Esophagus mucosa (tissue), 1 donor: ENCODE results near the gene SLC22A4. TPM values are rescaled to one million over a fixed set of nuclear protein-coding genes. Genes with fewer than 3 reads are reported as not detected.
A peak's percentile ranks its signal among the peaks of the same experiment; 100 is the strongest.

Experiments
- ATAC-seq: fragments of 200-7000 bp; cut with Tn5 transposase; one replicate; pipeline ENCODE4 v1.9.1; 2020
- total RNA-seq: library from RNA; stranded (reverse); gene quantifications from one replicate; pipeline ENCODE4 v1.2.4, GENCODE V29; 2023
- donor health status: DM: yes; HTN: yes; CAD: no.

The SLC22A4 gene
- total RNA-seq, 1 donor from 2014 or later: 0.28 TPM

DNA sequence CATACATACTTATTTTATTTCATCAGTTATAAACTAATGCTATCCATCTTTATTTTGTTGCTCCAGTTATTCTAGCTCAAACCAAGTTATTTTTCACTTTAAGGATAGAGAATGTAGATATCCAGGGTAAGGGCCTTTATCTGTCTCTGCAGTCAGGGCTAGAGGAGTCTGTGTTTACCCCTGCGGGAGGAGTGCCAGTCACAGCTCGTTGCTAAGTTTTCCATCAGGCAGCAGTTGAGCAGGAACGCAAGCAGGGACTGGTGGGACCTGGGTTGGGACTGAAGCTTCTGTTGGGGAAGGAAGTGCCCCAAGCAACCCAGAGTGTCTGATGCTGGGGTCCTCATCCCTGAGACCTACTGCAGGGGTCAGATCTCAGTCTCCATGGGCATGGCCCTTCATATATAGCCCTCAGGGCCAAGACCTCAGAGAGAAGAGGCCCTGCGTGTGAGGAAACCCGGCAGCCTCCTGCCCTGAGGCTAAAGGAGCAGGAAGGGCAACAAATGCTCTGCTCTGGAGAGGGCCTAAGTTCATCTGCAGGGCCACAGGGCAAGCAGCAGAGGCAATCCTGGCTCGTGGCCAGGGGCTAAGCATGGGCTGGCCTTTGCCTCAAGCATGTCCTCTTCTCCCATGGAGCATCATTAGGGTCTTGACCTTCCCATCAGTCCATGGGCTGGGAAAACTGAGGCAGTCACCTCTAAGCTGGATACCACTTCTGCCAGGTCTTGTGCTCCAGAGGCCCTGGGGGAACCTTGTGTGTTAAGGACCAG is 6.6 kb downstream of the SLC22A4 start:
- ATAC-seq: no peak

- ATAC-seq: peak; percentile 24
Measured at GRCh38 chr5:132301344-132302271, 7.4 kb downstream of the SLC22A4 start.

GRCh38 chr5:132302413-132302812 is 8.2 kb downstream of the SLC22A4 start:
- ATAC-seq: no peak

DNA sequence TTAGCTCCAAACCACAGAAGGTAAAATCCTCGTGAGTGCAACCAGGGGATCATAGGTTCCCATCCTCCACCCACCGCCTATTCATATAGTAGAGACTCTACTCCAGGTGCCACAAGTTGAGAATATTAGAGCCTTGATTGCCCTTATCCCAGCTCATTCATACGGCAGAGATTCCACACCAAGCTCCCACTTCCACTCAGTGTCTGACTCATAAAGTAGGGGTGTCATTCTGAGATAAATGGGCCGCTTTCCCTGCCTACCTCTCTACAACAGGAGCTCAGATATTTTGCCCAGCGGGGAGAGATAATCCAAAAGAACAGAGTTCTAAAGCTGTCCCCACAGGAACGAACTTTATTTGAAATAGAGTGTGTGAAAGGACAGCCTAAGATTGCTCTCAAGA is 9.4 kb downstream of the SLC22A4 start:
- no peak for ATAC-seq

- ATAC-seq: no peak
Measured at GRCh38 chr5:132305420-132305819, 11.2 kb downstream of the SLC22A4 start.

DNA sequence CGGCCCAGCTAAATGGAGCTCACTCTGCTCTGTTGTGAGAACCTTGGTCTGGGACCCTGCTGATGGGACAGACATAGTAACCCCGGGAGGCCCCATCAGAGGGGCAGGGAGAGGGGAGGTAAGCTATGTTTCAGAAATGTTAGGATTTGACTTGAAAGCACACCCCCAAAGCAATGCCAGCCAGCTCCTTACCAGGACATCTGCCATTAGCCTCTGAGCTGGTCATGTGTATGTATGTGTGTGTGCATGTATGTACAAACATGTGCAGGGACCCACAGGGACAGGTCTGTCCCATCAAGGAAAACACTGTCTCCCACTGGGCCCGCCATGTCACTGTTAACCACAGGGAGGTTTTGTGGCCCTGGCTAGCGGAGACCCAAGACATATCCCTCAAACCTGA is 14.5 kb downstream of the SLC22A4 start:
- ATAC-seq: no peak

DNA sequence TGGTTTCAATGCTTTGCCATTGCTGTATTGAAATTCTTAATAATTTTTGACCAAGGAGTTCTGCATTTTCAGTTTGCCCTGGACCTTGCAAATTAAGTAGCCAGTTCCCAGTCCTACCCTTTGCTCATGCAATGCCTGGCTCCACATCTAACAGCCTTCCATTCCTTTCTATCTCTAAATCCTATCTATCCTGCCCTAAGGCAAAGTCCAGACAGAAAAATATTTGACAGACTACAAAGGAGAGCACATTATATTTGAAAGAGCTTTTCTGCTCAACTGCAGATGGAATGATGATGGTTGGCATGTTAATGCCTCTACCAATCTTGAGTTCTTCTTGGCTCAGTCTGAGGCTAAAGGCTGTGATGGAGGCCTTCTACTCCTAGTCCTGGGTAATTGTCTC is 15.5 kb downstream of the SLC22A4 start:
- ATAC-seq: no peak

DNA sequence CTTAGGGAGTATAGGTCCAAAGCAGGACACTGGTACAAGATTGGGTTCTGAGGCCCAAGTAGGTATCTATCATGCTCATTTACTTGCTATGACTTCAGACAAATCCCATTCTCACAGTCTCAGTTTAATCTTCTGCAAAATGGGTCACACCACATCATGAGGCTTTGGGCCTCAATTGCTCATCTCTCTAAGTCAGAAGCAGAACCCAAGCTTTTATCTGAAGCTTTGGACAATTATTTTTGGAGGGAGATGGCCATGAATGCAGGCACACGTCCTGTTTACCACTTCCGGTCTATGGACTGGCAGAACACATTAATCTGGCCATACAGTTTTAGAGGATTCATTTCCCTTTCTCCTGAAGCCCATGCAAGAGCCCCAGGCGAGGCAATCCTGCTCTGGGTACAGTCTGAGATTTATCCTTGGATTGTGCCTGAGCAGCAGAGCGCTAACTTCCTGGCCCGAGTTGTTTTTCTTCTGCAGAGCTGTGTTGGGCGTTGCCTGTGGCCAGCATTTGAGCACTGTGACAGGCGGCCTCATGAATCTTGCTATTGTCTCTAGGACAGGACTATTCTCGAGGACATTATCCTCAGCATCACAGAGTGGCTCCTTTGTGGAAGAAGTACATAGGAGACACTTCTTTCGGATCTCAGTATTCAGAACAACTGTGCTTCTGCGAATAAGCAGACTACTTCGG is 16.1 kb downstream of the SLC22A4 start:
- ATAC-seq: no peak

DNA sequence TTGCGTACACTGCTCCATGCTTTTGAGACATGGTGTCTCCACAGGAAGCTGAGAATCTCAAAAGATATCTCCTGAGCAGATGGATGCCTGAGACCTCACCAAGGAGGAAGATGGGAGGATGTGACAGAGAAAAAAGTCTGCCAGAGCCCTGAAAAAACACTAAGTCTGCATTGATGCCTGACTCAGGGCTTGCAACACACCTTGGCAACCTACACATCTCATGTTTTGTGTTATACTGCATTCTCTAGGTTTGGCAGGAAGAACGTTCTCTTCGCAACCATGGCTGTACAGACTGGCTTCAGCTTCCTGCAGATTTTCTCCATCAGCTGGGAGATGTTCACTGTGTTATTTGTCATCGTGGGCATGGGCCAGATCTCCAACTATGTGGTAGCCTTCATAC is 19.2 kb downstream of the SLC22A4 start:
- peak; percentile 49 for ATAC-seq

GRCh38 chr5:132313961-132314432 is 19.8 kb downstream of the SLC22A4 start:
- no peak for ATAC-seq

GRCh38 chr5:132315529-132316067 is 21.4 kb downstream of the SLC22A4 start:
- no peak for ATAC-seq

DNA sequence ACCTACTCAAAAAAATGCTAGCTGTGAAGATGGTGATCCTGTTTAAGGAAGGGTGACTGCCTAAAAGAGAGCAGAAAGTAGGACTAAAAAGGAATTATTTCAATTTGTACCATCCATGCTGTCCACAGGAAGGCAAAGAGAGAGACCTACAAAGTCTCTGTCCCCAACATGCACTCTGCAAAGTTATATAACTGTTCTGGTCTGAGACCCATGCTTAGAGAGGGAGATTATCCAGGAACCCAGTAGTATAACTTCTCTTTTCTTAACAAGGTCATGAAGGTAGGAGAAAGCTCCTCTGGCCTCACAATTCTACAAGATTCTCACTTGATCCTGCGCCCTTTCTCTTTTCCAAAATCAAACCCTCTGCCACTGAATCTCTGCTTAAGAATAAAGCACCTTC is 25.8 kb downstream of the SLC22A4 start:
- ATAC-seq: no peak

DNA sequence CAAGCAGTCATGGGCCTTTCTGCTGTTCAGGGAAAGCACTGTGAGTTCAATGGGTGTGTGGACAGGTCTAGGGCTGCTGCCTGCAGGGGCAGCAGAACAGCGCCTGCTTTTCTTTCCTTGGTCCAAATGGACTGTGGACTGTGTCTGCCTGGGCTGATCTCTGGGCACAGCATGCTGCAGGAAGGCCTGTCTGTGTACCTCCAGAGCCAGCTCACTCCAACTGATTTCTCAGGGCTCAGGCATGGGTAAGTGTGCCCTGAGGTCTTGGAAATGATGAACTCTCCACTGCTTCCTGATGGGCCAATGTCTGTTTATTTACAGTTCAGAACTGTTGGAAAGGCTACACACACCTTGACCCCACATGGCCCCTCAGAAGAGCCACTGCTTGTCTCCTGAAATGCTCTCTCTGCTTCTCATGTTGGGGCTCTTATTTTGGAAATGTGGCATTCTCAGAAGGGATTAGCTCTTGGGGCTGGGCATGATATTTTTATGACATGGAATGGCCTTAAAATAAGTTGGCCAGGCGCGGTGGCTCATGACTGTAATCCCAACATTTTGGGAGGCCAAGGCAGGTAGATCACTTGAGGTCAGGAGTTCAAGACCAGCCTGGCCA is 27.0 kb downstream of the SLC22A4 start:
- ATAC-seq: no peak

GRCh38 chr5:132322266-132322665 is 28.1 kb downstream of the SLC22A4 start:
- ATAC-seq: no peak

GRCh38 chr5:132323202-132323601 is 29.0 kb downstream of the SLC22A4 start:
- no peak for ATAC-seq

DNA sequence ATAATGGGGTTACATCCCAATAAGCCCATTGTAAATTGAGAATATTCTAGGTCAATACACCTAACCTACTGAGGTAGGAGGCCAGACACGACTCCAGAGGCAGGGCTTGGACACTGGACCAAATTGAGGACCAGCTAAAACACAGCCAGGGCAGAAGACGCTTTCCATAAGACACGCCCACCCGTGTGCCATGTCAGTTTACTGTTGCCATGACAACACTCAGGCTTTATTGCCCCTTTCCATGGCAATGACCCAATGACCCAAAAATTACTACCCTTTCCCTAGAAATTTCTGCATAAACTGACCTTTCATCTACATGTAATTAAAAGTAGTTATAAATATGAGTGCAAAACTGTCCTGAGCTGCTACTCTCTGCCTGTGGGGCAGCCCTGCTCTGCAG is 31.5 kb downstream of the SLC22A4 start:
- ATAC-seq: no peak

DNA sequence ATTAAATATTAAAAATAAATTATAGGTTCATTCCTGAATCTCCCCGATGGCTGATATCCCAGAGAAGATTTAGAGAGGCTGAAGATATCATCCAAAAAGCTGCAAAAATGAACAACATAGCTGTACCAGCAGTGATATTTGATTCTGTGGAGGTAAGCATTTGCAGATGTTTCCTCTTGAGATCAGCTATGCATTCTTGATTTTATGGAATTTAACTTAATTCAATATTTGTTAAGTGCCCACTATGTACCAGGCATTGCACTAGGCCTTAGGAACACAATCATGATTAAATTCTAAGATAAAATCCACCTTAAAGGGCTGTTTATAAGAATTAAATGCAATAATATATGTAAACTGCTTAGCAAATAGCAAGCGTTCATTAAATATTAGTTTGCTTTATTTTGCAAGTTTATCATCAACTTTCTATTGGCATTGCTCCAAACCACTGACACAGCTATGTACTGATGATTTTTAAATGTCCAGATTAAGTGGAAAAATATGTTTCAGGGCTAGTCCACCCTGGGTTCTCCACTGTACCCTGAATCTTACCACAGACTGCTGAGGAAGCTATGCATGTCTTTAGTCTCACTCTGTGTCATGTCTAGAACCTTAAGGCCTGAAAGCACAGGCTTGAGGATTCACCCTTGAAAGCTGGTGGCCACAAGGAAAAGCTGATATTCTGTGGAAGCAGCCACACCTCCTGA is 33.2 kb downstream of the SLC22A4 start:
- ATAC-seq: no peak

DNA sequence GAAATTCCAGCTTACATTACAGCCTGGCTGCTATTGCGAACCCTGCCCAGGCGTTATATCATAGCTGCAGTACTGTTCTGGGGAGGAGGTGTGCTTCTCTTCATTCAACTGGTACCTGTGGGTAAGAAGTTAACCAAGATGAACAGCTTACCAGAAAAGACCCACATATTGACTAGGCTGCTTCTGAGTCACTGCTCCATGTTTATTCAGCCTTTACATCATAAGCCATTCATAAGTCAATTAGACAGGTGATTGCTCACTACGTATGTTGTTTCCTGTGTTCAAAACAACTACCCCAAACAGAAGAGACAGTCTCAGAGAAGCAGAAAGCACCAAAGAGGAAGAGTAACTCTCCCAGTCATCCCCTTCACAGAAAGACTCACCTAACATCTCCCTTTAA is 40.6 kb downstream of the SLC22A4 start:
- peak; percentile 62 for ATAC-seq

- ATAC-seq: no peak
Measured at GRCh38 chr5:132335402-132335801, 41.2 kb downstream of the SLC22A4 start.

- ATAC-seq: no peak
Measured at GRCh38 chr5:132339502-132339901, 45.3 kb downstream of the SLC22A4 start.
